HG02870 (cell line): Measurements from ENCODE around the gene SIGLEC1.

Source experiments
- ATAC-seq: cut with Tn5 transposase; IDR thresholded peaks from one replicate; pipeline ENCODE4 v1.9.1; 2021; ENCODE audit warnings: mild to moderate bottlenecking, moderate library complexity; ENCODE audit not compliant: unreplicated experiment

The SIGLEC1 gene

DNA sequence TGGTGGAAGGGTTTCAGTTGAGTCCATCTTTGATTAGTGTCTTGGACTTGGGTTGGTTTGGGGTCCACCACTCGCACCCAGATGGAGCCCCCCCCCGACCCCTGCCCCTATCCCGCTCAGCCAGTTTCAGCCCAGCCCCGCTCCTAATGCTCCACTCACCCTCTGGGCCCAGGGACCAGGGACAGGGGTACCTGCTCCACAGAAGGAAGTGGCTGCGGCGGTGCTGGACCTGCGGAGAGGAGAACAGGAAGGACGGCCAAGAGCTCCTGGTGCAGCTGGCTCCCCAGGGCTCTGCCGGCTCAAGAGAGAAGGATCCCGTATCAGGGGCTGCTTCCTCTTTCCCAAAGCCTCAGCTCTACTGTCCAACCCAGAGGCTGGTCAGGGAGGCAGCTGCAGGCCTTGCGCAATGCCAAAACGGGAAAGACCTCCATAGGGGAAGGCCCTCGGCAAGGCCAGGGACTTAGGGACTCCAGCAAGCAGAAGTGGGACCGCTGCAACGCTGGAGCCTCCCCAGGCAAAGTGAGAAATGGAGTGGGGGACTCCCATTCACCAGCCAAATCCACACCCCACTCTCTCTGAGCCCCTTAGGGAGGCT is at the start of gene SIGLEC1:
TSS of gene SIGLEC1 (minus strand) at position 322 of the 595 bp plus-strand sequence. CDS start 5,472 bp downstream, outside the sequence.
- no peak for ATAC-seq

GRCh38 chr20:3760655-3761348 is 48.4 kb upstream of the SIGLEC1 start:
- no peak for ATAC-seq

GRCh38 chr20:3759884-3760283 is 47.5 kb upstream of the SIGLEC1 start:
- no peak for ATAC-seq

- no peak for ATAC-seq
These were observed 47.0 kb upstream of the SIGLEC1 start for GRCh38 chr20:3759316-3759823.

- no peak for ATAC-seq
These were observed 46.2 kb upstream of the SIGLEC1 start for GRCh38 chr20:3758566-3758965.

- no peak for ATAC-seq
These were observed 44.9 kb upstream of the SIGLEC1 start for GRCh38 chr20:3757268-3757667.

DNA sequence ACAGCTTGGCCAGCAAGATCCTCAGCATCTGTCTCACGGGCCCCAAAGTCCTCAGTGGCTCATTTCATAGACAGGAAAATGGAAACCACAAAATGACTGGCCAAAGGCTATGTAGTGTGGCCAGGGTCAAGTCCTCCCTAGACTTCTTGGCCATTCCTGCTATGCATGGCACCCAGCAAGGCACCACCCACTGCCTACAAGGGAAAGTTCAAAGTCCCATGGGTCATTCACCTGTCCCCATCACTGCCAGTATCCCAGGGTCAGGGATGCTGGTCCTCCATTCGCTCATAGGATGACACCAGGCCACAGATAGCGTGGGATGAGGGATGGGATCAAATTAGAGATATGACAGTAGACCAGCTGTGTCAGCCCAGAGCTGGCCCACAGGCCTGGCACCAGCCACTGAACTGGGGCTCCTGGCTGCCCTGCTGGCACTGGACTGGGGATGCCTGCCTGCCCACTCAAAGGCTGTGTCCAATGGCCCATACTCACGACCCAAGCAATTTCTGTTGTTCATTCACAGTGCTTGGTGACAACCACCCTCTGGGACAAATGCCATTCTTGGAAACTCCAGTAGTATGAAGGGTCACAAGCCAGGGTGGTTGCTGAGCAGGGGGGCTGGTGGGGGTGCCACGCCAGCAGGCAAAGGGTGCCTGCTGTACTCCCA is 43.5 kb upstream of the SIGLEC1 start:
- no peak for ATAC-seq

DNA sequence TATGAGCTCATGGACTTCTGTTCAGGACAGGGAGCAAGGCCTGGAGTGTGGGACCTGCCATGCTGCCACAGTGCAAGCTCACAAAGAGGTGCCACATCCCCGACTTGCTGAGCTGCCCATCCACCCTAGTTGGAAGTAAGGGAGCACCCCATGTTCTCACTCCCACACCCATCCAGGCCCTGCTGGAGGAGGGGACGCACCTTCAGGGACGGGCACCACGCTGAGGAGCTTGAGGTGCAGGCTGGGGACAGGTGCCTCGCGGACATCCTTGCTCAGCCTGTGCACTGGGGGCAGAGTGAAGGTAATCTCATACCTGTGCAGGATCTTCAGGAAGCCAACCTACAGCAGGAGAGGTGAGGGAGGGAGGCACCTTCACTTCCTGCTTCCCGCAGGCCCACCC is 42.9 kb upstream of the SIGLEC1 start:
- ATAC-seq, result no peak

DNA sequence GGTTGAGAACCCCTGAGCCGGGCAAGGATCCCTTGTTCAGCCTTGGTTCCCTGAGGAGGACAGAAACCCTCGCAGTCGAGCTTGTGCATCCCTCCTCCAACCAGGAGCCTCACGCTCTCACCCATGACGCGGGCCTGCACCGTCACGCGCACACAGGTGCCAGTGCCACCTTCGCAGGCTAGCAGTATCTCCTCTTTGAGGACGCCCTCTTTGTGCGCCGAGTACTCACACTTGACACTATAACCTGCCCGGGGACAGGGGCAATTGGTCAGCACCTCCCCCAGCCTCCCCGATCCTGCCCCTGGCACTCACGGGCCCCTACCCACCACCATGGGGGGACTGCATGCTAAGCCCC is 41.9 kb upstream of the SIGLEC1 start:
- ATAC-seq, result no peak

- ATAC-seq, result no peak
These were observed 41.3 kb upstream of the SIGLEC1 start for GRCh38 chr20:3753501-3754275.

DNA sequence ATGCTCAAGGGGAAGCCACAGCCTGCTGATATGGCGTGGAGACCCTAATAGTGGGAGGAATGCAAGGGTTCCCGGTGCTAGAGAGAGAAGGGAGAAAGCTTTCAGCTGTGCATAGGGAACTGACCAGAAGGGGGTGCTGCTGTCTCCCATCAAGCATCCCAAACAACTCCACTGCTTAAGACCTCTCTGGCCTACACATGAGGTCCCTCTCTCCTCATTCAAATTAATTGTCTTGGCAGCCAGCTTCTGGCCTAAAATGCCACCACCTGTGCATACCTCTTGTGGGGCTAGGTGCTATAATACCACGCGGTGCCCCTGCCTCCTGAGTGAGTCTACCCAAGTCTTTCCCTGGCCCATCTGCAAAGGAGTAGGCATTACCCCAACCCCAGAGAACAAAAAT is 40.7 kb upstream of the SIGLEC1 start:
- ATAC-seq, result no peak

- ATAC-seq, result no peak
These were observed 40.0 kb upstream of the SIGLEC1 start for GRCh38 chr20:3752386-3752759.

GRCh38 chr20:3751675-3752385 is 39.4 kb upstream of the SIGLEC1 start:
- no peak for ATAC-seq

DNA sequence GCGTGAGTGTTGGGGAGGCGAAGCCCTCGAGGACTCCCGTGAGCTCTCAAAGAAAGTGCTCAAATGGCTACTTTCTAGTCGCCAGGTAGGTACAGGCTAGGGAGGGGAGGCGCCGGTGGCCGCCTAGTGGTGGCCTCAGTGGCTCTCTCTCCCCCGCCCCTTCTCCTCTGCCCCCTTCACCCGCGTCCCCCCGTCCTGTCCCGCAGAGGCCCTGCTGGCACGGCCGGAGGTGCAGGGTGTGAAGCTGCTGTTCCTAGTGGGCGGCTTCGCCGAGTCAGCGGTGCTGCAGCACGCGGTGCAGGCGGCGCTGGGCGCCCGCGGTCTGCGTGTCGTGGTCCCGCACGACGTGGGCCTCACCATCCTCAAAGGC is 38.9 kb upstream of the SIGLEC1 start:
- ATAC-seq, result no peak

DNA sequence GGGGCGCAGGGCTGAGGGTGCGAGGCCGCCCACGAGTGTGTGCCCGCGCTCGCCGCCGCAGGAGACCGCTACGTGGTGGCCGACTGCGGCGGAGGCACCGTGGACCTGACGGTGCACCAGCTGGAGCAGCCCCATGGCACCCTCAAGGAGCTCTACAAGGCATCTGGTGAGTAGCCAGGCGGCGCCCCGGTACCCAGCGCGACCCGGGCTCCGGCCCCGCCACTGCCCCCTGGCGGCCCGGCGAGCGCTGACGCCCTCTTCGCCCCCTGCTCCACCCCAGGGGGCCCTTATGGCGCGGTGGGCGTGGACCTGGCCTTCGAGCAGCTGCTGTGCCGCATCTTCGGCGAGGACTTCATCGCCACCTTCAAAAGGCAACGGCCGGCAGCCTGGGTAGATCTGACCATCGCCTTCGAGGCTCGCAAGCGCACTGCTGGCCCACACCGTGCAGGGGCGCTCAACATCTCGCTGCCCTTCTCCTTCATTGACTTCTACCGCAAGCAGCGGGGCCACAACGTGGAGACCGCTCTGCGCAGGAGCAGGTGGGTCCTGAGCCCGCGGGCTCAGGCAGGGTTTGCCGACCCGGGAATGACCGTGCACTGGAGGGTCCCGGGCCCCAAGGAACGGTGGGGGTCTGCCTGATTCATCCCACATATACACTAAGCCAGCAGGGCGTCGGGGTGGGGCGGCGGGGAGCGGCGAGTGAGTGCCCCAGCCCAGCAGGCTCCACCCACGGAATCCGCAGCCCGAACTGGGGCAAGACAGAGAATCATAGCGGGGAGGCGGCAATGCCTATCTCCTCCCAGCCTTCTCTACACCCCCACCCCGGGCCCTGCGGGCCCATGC is 37.5 kb upstream of the SIGLEC1 start:
- no peak for ATAC-seq

GRCh38 chr20:3749087-3749688 is 36.8 kb upstream of the SIGLEC1 start:
- no peak for ATAC-seq

DNA sequence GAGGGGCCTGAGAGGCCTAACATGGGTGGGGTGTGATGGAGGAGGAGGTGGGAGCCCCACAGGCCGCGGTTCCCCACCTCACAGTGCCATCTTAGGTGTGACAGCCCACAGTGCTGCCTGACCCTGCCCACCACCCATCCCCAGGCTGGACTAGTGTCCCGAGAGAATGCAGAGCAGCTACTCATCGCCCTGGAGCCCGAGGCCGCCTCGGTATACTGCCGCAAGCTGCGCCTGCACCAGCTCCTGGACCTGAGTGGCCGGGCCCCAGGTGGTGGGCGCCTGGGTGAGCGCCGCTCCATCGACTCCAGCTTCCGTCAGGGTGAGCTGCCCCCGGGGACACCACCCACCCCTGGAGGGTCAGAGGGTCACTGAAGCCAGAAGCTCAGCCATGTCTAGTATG is 35.7 kb upstream of the SIGLEC1 start:
- no peak for ATAC-seq

DNA sequence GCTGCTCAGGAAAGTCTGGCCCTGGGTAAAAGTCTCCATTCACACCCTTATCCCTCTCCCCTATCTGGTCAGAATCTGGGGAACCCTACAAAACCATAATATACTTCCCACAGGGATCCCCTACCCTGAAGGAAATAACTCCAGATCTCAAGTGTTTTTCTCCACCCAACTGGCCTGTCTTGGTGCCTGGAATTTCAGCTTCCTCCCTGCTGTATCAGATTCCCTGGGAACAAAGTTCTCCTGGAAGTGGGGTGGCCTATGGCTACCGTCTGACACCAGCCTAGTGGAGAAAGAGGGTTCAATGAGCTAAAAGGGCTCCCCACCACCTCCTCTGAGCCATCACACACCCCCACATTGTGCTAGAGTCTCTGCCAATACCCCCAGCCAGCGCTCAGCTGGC is 35.1 kb upstream of the SIGLEC1 start:
- ATAC-seq, result no peak

DNA sequence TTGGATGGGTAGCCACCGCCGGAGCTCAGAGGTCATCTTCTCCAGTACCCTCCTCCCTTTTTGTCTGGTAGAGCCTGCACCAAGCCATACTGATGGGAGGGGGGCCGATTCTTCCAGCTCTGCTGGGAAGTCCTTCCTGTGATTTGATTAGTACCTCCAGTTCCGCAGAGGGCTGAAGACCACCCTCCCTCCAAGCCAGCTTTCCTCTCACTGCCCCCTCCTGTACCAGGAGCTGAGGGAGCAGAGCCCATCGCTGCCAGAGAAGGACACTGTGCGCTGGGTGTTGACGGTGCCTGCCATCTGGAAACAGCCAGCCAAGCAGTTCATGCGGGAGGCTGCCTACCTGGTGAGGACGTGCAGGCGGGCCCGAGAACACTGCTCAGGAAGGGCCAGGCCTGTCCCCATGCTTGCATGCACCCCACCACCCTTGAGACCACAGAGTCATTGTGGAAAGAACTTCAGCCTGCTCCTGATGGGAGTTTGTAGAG is 33.3 kb upstream of the SIGLEC1 start:
- no peak for ATAC-seq
